Osteoblast (primary cell): ENCODE results near the gene PLEKHG4. TPM values are rescaled to one million over a fixed set of nuclear protein-coding genes. Genes with fewer than 3 reads are reported as not detected.

Experiments
- DNase-seq: peaks from one replicate; pipeline ENCODE4 v3.0.0; 2011; ENCODE audit warnings: low spot score, mixed read lengths; ENCODE audit not compliant: insufficient read length; ENCODE audit errors: missing footprints
- H2AFZ ChIP-seq: 2 replicates; pipeline ENCODE4 v1.6.0; 2011; ENCODE audit warnings: mild to moderate bottlenecking, low read length
- H3K27ac ChIP-seq: 2 replicates; pipeline ENCODE4 v1.5.1; 2011; ENCODE audit warnings: mild to moderate bottlenecking, low read depth, low read length, moderate library complexity
- H3K27me3 ChIP-seq: 2 replicates; pipeline ENCODE4 v1.6.0; 2012; ENCODE audit warnings: mild to moderate bottlenecking, control low read depth, inconsistent platforms, low read length, moderate library complexity; ENCODE audit not compliant: insufficient read depth
- H3K36me3 ChIP-seq: 2 replicates; pipeline ENCODE4 v1.5.1; 2011; ENCODE audit warnings: mild to moderate bottlenecking, low read length, control low read depth, moderate library complexity; ENCODE audit not compliant: insufficient read depth
- H3K4me1 ChIP-seq: 2 replicates; pipeline ENCODE4 v1.5.1; 2011; ENCODE audit warnings: mild to moderate bottlenecking, low read length, control low read depth, moderate library complexity; ENCODE audit not compliant: insufficient read depth
- H3K4me2 ChIP-seq: 2 replicates; pipeline ENCODE4 v1.6.0; 2011; ENCODE audit warnings: mild to moderate bottlenecking, low read length; ENCODE audit not compliant: insufficient read depth
- H3K4me3 ChIP-seq: fragments of 200-600 bp; sonication (generic); 3 replicates; pipeline ENCODE4 v1.5.1; 2012; ENCODE audit warnings: mild to moderate bottlenecking, low read length, inconsistent platforms; ENCODE audit not compliant: insufficient read depth
- H3K79me2 ChIP-seq: 2 replicates; pipeline ENCODE4 v1.6.0; 2012; ENCODE audit warnings: mild to moderate bottlenecking, low read length, control low read depth, inconsistent platforms; ENCODE audit not compliant: insufficient read depth
- H3K9me3 ChIP-seq: 2 replicates; pipeline ENCODE4 v1.5.1; 2011; ENCODE audit warnings: low read depth, low read length, control low read depth
- H4K20me1 ChIP-seq: 2 replicates; pipeline ENCODE4 v1.6.0; 2012; ENCODE audit warnings: mild to moderate bottlenecking, low read length, control low read depth; ENCODE audit not compliant: insufficient read depth
- total RNA-seq: library from RNA; depleted of rRNA; stranded (reverse); fragments of >200 nt; gene quantifications from 2 replicates; pipeline ENCODE4 v1.2.3, GENCODE V29; 2012
- TF ChIP-seq, protein P1 (sequence below): IDR thresholded peaks from 2 replicates; pipeline ENCODE4 v1.5.1; 2011; ENCODE audit warnings: mild to moderate bottlenecking, low read depth, low read length, moderate library complexity; ENCODE audit errors: extremely low read depth

PLEKHG4 gene
- total RNA-seq, 1 donor = 41.6 TPM

DNA sequence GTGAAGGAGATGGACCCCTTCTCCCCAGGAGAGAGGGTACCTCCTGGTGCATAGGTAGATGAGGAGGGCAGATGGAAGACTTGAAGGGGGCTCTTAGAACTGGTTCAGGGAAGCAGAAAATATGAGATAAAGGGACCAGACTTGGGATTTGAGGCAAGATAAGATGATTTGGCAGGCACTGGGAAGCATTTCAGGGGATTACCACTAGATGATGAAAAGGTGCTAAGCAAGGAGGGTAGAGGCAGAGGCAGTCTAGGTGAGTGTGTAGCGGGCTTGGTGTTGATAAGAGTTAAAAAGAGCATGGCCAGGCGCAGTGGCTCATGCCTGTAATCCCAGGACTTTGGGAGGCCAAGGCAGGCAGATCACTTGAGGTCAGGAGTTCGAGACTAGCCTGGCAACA is 16.1 kb upstream of the PLEKHG4 start:
- Histone ChIP-seq H4K20me1 (no peaks in the 10 kb centered on the region), H3K4me1 (peaks cover 16% of the 10 kb centered on the region), H3K4me3 (no peak overlapping the region), H3K4me2 (no peak overlapping the region), H3K79me2 (no peaks in the 10 kb centered on the region), H2AFZ (no peak overlapping the region), H3K27ac (no peak overlapping the region), H3K9me3 (no peaks in the 10 kb centered on the region), H3K36me3 (peaks cover 3% of the 10 kb centered on the region), H3K27me3 (no peaks in the 10 kb centered on the region)
- peak; percentile 53 for DNase-seq
- TF ChIP-seq, protein P1, sequence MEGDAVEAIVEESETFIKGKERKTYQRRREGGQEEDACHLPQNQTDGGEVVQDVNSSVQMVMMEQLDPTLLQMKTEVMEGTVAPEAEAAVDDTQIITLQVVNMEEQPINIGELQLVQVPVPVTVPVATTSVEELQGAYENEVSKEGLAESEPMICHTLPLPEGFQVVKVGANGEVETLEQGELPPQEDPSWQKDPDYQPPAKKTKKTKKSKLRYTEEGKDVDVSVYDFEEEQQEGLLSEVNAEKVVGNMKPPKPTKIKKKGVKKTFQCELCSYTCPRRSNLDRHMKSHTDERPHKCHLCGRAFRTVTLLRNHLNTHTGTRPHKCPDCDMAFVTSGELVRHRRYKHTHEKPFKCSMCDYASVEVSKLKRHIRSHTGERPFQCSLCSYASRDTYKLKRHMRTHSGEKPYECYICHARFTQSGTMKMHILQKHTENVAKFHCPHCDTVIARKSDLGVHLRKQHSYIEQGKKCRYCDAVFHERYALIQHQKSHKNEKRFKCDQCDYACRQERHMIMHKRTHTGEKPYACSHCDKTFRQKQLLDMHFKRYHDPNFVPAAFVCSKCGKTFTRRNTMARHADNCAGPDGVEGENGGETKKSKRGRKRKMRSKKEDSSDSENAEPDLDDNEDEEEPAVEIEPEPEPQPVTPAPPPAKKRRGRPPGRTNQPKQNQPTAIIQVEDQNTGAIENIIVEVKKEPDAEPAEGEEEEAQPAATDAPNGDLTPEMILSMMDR = no peak

DNA sequence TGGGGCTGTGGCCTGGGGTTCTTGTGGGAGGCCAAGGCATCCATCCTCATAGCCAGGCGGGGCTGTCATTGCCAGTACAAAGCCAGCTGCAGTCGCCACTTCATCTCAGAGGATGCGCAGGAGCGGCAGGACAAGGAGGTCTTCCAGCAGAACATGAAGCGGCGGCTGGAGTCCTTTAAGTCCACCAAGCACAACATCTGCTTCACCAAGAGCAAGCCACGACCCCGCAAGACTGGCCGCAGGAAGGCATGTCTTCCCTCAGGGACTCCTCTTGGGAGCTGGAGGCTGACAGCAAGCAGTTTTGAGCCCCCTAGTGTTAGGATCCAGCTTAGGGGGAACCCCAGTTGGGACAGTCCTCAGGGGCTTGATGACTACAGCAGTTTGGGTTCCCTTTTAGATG is 15.1 kb upstream of the PLEKHG4 start:
- peaks cover 3% of the 10 kb centered on the region for H3K36me3 ChIP-seq
- no peak overlapping the region for H3K4me3 ChIP-seq
- no peak overlapping the region for H3K4me2 ChIP-seq
- H3K27ac ChIP-seq = no peak overlapping the region
- DNase-seq = peak; percentile 51
- no peaks in the 10 kb centered on the region for H4K20me1 ChIP-seq
- H2AFZ ChIP-seq = no peak overlapping the region
- H3K9me3 ChIP-seq = no peaks in the 10 kb centered on the region
- no peaks in the 10 kb centered on the region for H3K27me3 ChIP-seq
- TF ChIP-seq, protein P1 = peak; percentile 24
- no peaks in the 10 kb centered on the region for H3K79me2 ChIP-seq
- H3K4me1 ChIP-seq = peaks cover 25% of the 10 kb centered on the region

DNA sequence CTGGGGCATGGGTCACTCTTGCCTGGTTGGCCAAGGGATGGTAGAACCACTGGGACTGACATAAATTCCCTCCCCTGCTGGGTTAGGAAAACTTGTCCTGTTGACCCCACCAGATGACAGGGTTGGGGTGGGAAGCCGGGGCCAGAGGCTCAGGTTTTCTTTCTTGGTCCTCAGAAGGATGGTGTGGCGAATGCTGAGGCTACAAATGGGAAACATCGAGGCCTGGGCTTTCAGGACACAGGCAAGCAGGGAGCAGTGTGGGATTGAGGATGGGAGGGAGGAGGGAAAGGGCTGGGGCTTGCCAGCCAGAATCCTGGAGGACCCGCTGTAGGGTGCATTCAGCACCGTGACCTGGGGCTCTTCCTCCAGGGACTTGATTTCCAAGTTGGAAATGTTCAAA is 14.5 kb upstream of the PLEKHG4 start:
- Histone ChIP-seq H3K4me3 (no peak overlapping the region), H3K4me1 (peaks cover 31% of the 10 kb centered on the region), H3K4me2 (no peak overlapping the region), H3K9me3 (no peaks in the 10 kb centered on the region), H3K27ac (no peak overlapping the region), H3K36me3 (peaks cover 3% of the 10 kb centered on the region), H3K27me3 (no peaks in the 10 kb centered on the region), H4K20me1 (no peaks in the 10 kb centered on the region), H2AFZ (no peak overlapping the region), H3K79me2 (no peaks in the 10 kb centered on the region)
- TF ChIP-seq, protein P1 = no peak
- DNase-seq = no peak

DNA sequence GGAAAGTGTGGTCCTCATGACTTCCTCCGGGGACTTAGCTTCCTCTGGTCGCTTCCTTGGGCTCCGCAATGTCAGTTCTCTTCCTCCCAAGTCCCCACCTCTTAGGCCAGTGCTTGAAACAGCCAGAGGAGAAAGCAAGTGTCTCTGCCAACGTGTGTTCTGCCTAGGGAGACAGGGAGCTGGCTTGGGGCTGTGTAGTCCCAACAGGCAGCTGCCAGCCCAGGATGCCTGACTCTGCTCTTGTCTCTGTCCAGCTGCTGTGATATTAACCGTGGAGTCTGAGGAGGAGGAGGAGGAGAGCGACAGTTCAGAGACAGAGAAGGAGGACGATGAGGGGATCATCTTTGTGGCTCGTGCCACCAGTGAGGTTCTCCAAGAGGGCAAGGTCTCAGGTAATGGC is 13.5 kb upstream of the PLEKHG4 start:
- Histone ChIP-seq H2AFZ (no peak overlapping the region), H3K4me1 (peaks cover 32% of the 10 kb centered on the region), H3K36me3 (peaks cover 8% of the 10 kb centered on the region), H4K20me1 (no peaks in the 10 kb centered on the region), H3K79me2 (no peaks in the 10 kb centered on the region), H3K9me3 (no peaks in the 10 kb centered on the region), H3K4me2 (no peak overlapping the region), H3K27me3 (no peaks in the 10 kb centered on the region), H3K4me3 (no peak overlapping the region), H3K27ac (no peak overlapping the region)
- TF ChIP-seq, protein P1 = no peak
- DNase-seq = peak; percentile 14
